Skeletal muscle cell (primary cell): Measurements from ENCODE around the gene SLIT3.

Source experiments
- DNase-seq: peaks from one replicate; pipeline ENCODE4 v3.0.0-alpha.2; 2010; ENCODE audit warnings: low read depth
- H3K4me3 ChIP-seq: 2 replicates; pipeline ENCODE4 v1.5.1; 2011; ENCODE audit warnings: low read depth, mild to moderate bottlenecking, control low read depth, low read length, moderate library complexity

The SLIT3 gene

DNA sequence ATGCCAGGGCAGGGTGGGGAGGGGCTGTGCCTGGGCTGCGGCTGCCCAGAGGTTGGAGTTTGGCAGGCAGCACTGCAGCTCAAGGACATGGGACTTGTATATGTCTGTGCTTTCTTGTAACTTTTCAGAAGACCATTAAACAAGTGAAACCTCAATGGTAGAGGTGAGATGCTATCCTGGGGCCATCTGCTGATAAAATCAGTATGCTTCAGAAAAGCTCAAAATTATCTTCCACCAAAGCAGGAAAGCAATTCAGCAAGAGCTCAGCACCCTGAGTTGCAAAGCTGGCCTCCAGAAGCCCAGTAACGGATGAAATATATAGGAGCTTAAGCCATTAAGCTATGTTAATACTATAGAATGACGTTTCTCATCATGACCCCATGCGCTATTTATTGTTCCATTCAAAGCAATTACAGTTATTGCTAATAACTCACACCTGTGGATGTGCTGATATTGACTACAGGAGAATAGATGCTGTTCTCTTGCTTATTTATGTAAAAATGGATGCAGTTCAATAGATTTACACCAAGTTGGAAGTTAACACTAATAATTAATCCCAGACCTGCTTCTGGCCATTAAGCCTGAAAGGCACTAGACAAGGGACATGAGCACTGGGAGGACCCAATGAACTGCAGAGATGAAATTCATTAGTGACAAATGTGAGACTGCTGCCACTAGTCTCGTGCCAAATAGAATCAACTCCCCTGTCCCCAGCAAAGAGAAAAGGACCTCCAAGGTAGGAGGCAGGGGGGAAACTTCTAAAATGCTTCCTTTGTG, 405.5 kb downstream of the SLIT3 start:
- no peak for DNase-seq
- no peak overlapping the region for H3K4me3 ChIP-seq

DNA sequence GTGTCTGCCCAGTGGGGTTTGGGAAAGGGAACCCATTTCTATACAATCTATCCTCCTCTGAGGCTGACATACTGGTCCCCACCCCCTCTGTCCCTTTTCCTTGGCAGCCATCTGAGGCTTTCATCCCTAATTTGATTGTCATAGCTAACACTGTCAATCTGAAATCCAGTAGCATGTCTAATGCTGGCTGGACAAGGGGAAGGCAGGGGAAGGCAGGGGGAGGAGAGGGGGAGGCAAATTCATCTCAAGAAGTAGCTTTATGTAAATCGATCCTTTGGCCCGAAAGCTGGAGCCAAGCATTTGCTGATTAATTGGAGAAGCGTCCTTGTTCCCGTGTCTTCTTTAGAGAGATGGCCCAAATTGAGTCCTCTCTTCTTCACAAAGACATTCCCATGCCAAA, 407.7 kb downstream of the SLIT3 start:
- H3K4me3 ChIP-seq = no peak overlapping the region
- no peak for DNase-seq

DNA sequence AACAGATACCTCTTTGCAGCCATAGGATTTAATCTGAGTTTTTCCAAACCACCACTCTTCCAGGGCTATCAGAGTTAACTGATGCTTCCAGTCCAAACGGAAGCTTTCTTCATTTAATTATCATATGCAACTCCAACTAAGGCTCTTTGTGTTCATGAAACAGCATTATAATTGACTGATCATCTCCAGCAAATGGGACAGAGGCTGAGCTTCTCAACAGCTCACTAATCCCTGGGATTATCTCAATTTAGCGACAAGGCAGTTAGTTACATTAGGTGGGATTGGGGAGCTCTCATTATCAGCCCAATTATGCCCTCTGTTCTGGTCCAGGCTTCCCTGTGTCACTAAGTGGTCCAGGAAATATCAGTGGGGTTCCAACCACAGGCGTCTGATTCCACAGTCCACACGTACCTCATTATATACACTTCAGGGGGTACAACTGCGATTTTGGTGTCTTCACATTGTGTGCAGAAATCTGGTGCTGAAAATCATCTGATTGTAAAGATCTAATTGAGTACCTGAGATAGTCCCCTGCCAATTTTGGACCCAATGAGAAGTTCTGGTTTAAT, 408.2 kb downstream of the SLIT3 start:
- DNase-seq = no peak
- H3K4me3 ChIP-seq = no peak overlapping the region

GRCh38 chr5:168890816-168891812, 409.8 kb downstream of the SLIT3 start:
- no peak overlapping the region for H3K4me3 ChIP-seq
- DNase-seq = no peak

- no peak overlapping the region for H3K4me3 ChIP-seq
- DNase-seq = no peak
Observed at GRCh38 chr5:168889039-168889438, 411.9 kb downstream of the SLIT3 start.

DNA sequence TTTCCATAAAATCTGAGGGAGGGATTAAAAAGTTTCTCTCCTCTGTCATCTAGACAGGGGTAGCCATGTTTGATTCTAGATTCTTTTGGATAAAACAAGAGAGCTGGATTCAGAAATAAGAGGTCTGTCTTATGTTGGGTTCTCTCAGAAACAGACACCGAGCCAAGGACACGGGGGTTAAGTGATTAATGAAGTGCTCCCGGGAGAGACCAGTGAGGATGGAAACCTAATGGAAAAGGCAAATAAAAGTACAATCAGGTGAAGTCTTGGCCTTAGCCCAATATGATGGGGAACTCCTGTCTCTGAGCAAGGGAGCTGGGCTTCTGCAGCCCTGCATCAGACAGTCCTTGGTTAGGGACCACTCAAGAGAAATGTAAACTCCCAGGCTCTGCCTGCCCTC, 413.0 kb downstream of the SLIT3 start:
- H3K4me3 ChIP-seq = no peak overlapping the region
- no peak for DNase-seq

DNA sequence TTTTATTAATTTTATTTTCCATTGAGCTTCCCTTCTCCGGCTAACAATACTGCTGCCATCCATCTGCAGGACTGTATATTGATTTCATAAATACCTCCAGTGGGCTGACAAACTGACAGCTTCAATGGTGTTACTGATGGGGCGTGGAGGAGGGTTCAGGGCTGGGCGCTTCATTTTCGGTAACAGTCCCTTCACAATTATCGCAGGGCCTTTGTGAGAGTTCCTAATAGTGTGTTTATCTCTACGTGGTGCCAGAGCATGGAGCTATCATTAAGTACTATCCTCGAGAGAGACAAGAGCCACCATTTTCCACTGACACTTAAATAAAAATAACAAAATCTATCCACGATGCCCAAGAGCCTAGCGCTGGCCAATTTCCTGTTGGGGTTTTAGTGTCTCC, 414.8 kb downstream of the SLIT3 start:
- H3K4me3 ChIP-seq = no peak overlapping the region
- DNase-seq = no peak

- DNase-seq = no peak
- no peak overlapping the region for H3K4me3 ChIP-seq
Observed at GRCh38 chr5:168885324-168886120, 415.4 kb downstream of the SLIT3 start.

GRCh38 chr5:168883991-168884390, 416.9 kb downstream of the SLIT3 start:
- DNase-seq = no peak
- H3K4me3 ChIP-seq = no peak overlapping the region

GRCh38 chr5:168883281-168883741, 417.6 kb downstream of the SLIT3 start:
- no peak for DNase-seq
- no peak overlapping the region for H3K4me3 ChIP-seq

DNA sequence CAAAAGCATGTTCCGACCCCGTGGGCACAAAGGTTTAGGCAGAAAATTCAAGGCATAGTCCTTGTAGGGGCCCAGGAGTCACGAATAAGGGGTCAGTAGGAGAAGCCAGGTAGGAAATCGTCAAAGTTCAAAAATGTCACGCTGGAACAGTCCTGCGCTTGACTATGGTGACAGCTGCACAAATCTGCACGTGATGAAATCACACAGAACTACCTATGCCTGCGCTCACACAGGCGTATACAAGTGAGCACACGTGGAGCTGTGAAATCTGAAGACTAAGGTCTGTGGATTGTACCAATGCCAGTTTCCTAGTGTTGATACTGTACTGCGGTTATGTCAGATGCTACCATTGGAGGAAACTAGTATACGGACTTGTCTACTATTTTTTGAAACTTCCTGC, 418.7 kb downstream of the SLIT3 start:
- DNase-seq = no peak
- no peak overlapping the region for H3K4me3 ChIP-seq

DNA sequence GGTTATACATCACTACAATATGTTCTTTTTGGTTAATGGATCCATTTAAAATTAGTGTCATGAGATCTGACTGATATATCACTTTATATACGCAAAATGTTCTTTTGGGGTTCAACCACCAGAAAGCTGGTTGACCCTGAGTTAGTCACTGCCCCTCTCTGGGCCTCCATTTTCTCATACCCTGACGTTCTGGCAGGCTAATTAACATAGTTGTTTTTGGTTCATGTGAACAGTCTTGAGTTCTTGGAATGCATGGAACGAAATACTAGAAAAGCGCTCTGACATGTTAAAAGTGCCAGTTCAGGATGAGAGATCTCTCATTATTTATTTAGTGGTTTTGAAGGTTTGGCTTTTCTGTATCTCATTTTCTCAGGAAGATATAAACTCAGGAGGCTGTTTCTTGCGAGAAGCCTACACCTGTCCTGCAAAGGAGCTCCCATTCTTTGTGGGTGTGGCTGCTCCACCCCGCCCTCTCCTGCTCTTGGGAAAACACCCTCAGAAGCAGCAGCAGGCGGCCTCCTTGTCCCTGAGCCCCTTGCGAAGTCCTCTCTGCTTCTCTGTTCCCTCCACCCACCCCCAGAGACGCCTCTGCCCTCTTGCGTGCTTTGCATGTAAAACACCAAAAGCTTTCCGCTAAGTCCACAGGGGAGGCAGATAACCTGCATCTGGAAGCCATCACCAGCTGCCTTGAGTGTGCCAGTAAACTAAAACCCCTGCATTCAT, 419.4 kb downstream of the SLIT3 start:
- DNase-seq = no peak
- no peak overlapping the region for H3K4me3 ChIP-seq

GRCh38 chr5:168879929-168880328, 421.0 kb downstream of the SLIT3 start:
- no peak overlapping the region for H3K4me3 ChIP-seq
- peak; percentile 8 for DNase-seq

DNA sequence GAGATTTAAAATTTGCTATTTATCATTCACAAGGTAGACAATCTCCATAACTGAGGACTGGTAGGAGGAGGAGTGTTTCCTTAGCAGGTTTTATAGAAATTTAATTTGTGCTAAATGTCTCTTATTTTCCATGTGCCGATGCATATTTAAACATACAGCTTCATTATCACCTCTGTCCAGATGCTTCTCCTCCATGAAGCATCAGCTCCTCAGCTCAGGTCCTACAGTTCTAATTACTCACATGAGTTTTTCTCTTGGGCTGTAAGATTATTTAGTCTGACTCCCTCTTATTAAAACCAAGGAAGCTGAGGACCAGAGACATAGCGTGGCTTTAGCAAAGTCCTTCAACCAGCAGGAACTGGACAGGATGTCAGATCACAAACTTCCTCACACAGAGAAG, 421.6 kb downstream of the SLIT3 start:
- H3K4me3 ChIP-seq = no peak overlapping the region
- no peak for DNase-seq

DNA sequence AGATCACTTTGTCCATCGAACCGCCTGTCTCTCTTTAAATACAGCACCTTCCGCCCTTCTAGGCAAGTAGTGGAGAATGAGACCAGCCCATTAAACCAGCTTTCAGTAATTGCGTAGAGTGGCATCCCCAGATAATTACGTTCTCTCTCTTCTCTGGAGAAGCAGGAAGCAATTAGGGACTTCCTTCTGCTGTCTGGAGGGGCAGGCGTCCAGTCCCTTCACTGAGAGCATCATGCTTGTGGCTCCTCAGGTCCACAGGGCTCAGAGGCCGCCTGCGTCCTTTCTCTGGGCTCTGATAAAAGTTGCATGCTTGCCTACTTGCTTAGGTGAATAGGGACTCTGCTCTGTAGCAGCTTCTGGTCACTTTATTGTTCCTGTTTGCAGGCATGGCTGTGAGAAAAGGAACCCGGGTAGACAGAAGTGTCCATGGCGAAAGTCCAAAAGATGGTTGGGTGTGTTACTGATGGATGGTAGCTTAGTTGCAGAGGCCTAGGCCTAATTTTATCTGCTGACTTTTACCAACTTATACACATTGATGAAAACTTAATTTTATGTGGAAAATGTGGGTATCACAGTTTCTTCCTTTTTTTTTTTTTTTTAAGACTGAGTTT, 422.7 kb downstream of the SLIT3 start:
- no peak overlapping the region for H3K4me3 ChIP-seq
- DNase-seq = no peak

DNA sequence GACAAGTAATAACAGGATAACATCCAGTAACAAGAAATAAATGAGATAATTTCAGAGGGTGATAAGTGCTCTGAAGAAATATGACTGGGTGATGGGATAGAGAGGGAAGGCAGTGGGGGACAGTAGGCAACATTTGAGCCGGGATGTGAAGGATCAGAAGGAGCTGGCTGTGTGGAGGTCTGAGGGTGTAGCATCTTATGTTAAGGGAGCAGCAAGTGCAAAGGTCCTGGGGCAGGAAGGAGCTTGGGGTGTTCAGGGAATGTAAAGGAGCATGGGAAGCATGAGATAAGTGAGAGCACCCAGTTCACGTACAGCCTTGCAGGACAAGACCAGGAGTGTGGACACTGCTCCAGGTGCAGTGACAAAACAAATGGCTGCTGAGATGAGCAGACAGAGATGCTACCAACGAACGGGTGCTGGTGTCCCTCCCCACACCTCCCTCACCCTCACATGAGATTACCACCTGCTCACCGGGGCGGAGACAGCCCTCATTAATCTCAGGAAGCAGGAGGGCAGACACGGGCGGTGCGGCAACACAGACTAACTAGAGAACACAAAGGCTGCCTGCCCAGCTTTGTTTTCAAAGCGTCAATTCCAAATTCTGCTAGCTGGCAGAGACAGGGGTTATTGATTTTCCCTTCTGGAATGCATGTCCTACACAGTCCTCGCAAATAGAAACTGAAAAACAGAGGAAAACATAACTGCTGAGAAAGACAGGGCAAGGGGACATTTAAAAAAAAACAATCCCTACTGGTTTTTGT, 423.6 kb downstream of the SLIT3 start:
- DNase-seq = no peak
- H3K4me3 ChIP-seq = no peak overlapping the region

DNA sequence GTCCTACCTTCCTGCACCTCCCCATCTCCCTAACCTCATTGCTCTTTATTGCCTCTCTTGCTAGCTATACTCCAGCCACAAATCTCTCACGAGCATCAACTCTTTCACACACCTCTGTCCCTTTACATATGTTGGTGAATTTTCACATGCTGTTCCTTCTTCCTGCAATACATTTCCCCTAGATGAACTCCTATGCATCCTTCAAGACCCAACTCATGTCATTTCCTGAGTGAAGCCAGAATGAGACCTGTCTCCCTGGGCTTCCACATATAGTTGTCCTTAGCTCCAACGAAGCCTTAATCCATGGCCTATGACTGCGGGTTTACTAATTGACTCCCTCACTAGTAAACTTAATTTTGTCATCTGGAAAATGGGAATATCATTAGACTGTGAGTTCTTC, 424.5 kb downstream of the SLIT3 start:
- no peak for DNase-seq
- no peak overlapping the region for H3K4me3 ChIP-seq

- H3K4me3 ChIP-seq = no peak overlapping the region
Observed at GRCh38 chr5:168875832-168876231, 425.1 kb downstream of the SLIT3 start.

More at GRCh38 chr5:168875832-168876231, 425.1 kb downstream of the SLIT3 start:
- no peak for DNase-seq
